Naive thymus-derived CD4-positive, alpha-beta T cell (primary cell): ENCODE measurements around the gene CSRNP2. TPM values are rescaled to one million over a fixed set of nuclear protein-coding genes. Genes with fewer than 3 reads are reported as not detected.

Source experiments
- ATAC-seq: fragments of 150-1000 bp; cut with Tn5 transposase; 2 replicates; pipeline ENCODE4 v1.10.0; 2021; ENCODE audit warnings: mild to moderate bottlenecking, moderate library complexity
- CTCF ChIA-PET: fragments of 350-600 bp; sonication (Branson Sonifier 250); formaldehyde crosslinking; loops from one replicate; lab custom pipeline; 2021; ENCODE audit warnings: antibody characterized with exemption; lab: Charles Lee
- POLR2A ChIA-PET: fragments of 350-600 bp; sonication (Branson Sonifier 250); formaldehyde crosslinking; loops from one replicate; lab custom pipeline; 2021; ENCODE audit warnings: antibody characterized with exemption, inconsistent platforms; lab: Charles Lee
- DNase-seq, 9 donors: peaks; one replicate each; pipeline versions ENCODE4 v3.0.0 to v3.0.0-alpha.2; 2020 to 2022; ENCODE audit warnings: mixed read lengths in 1 of 9
- H3K27ac ChIP-seq: one replicate; pipeline ENCODE4 v1.7.0; 2013; ENCODE audit warnings: mild to moderate bottlenecking, low read depth, low read length, moderate library complexity
- H3K27me3 ChIP-seq, 2 donors: one replicate each; pipeline ENCODE4 v1.7.0; 2013; ENCODE audit warnings: low read length in 2 of 2, mild to moderate bottlenecking in 2 of 2, moderate library complexity in 2 of 2; ENCODE audit not compliant: control insufficient read depth in 2 of 2, insufficient read depth in 2 of 2
- H3K36me3 ChIP-seq, 3 experiments: 1 replicate in 2 of 3; 2 replicates in 1 of 3; pipeline ENCODE4 v1.7.0; 2013; ENCODE audit warnings: low read length in 3 of 3, mild to moderate bottlenecking in 3 of 3, moderate library complexity in 1 of 3; ENCODE audit not compliant: insufficient read depth in 3 of 3, control insufficient read depth in 2 of 3
- H3K4me1 ChIP-seq, 2 donors: one replicate each; pipeline ENCODE4 v1.7.0; 2013; ENCODE audit warnings: low read length in 2 of 2, mild to moderate bottlenecking in 2 of 2, moderate library complexity in 1 of 2; ENCODE audit not compliant: control insufficient read depth in 2 of 2, insufficient read depth in 2 of 2
- H3K4me3 ChIP-seq: 2 replicates; pipeline ENCODE4 v1.7.0; 2013; ENCODE audit warnings: mild to moderate bottlenecking, low read length
- H3K9me3 ChIP-seq, 3 experiments: 1 replicate in 2 of 3; 2 replicates in 1 of 3; pipeline ENCODE4 v1.7.0; 2013; ENCODE audit warnings: low read length in 3 of 3; ENCODE audit not compliant: control insufficient read depth in 2 of 3
- H3K27ac Mint-ChIP-seq, 9 donors: one replicate each; pipeline ENCODE4 v1.8.0; 2020 to 2022; ENCODE audit warnings: mixed read lengths in 9 of 9, mild to moderate bottlenecking in 8 of 9, moderate library complexity in 5 of 9, inconsistent platforms in 2 of 9
- H3K27me3 Mint-ChIP-seq, 5 donors: one replicate each; pipeline ENCODE4 v1.8.0; 2021 to 2022; ENCODE audit warnings: mixed read lengths in 5 of 5, mild to moderate bottlenecking in 1 of 5
- H3K36me3 Mint-ChIP-seq, 5 donors: one replicate each; pipeline ENCODE4 v1.8.0; 2020 to 2022; ENCODE audit warnings: mixed read lengths in 5 of 5, mild to moderate bottlenecking in 3 of 5, inconsistent platforms in 1 of 5
- H3K4me1 Mint-ChIP-seq, 7 donors: one replicate each; pipeline ENCODE4 v1.8.0; 2020 to 2022; ENCODE audit warnings: mixed read lengths in 7 of 7, mild to moderate bottlenecking in 3 of 7, inconsistent platforms in 1 of 7
- H3K4me3 Mint-ChIP-seq, 10 donors: one replicate each; pipeline ENCODE4 v1.8.0; 2020 to 2022; ENCODE audit warnings: mild to moderate bottlenecking in 10 of 10, mixed read lengths in 10 of 10, moderate library complexity in 6 of 10, inconsistent platforms in 2 of 10
- H3K9me3 Mint-ChIP-seq, 11 donors: one replicate each; pipeline ENCODE4 v1.8.0; 2020 to 2022; ENCODE audit warnings: mixed read lengths in 11 of 11, mild to moderate bottlenecking in 4 of 11, inconsistent platforms in 1 of 11, moderate library complexity in 1 of 11
- intact Hi-C, 2 donors: fragments of 100-400 bp; cut with micrococcal nuclease; formaldehyde crosslinking; loops; one replicate each; pipeline ENCODE4 v1.15.1; 2023
- polyA plus RNA-seq, 2 donors: library from polyadenylated mRNA; unstranded; fragments of 300-500 nt; fragmentation: Illumina TruSeq; gene quantifications; one replicate each; pipeline ENCODE4 v1.2.3, GENCODE V29; 2021
- total RNA-seq, 6 experiments: library from RNA in 5 of 6; stranded (reverse) in 5 of 6; gene quantifications; 1 replicate in 5 of 6; 2 replicates in 1 of 6; pipeline ENCODE4 v1.2.3 and lab custom pipeline; 2021 to 2026

CSRNP2 gene
- total and polyA plus RNA-seq, 7 experiments from 2014 or later = 2.7 to 38.7 (median 20.1) TPM

GRCh38 chr12:51033048-51033447, 50.3 kb downstream of the CSRNP2 start:
- H3K36me3 ChIP-seq = no peaks in the 10 kb centered on the region
- POLR2A ChIA-PET = no interaction called here
- ATAC-seq (no peak), DNase-seq (no peak)
- H3K36me3 Mint-ChIP-seq = no peaks in the 10 kb centered on the region
- no peaks in the 10 kb centered on the region for H3K9me3 Mint-ChIP-seq
- H3K4me3 ChIP-seq = no peak overlapping the region
- intact Hi-C loops = no loop called here
- peaks cover 0 to 8% (median 0%) of the 10 kb centered on the region in 5 donors for H3K27me3 Mint-ChIP-seq
- H3K27ac ChIP-seq = no peak overlapping the region
- CTCF ChIA-PET = no interaction called here
- no peak overlapping the region for H3K27ac Mint-ChIP-seq
- no peaks in the 10 kb centered on the region for H3K9me3 ChIP-seq
- peaks cover 2 to 8% (median 3%) of the 10 kb centered on the region in 7 donors for H3K4me1 Mint-ChIP-seq
- H3K4me1 ChIP-seq = no peaks in the 10 kb centered on the region
- no peak overlapping the region for H3K4me3 Mint-ChIP-seq
- H3K27me3 ChIP-seq = no peaks in the 10 kb centered on the region

- Histone ChIP-seq H3K27me3 (no peaks in the 10 kb centered on the region), H3K9me3 (no peaks in the 10 kb centered on the region), H3K4me3 (no peak overlapping the region), H3K36me3 (peaks cover 0 to 4% (median 0%) of the 10 kb centered on the region in 3 experiments), H3K4me1 (peaks cover 6 to 7% of the 10 kb centered on the region in 2 donors), H3K27ac (no peak overlapping the region)
- H3K27me3 Mint-ChIP-seq = peaks cover 0 to 13% (median 0%) of the 10 kb centered on the region in 5 donors
- H3K4me3 Mint-ChIP-seq = peak overlapping the region in 1 of 10 donors; percentile 37
- peaks cover 24 to 40% (median 30%) of the 10 kb centered on the region in 7 donors for H3K4me1 Mint-ChIP-seq
- POLR2A ChIA-PET = interaction anchor here (0.6 to 5.4 kb wide), 4 partner anchors 16 to 265 kb away, joined by 3 to 33 read pairs (median 4); partner anchors contain the start of gene ATF1
- H3K36me3 Mint-ChIP-seq = peaks cover 0 to 4% (median 0%) of the 10 kb centered on the region in 5 donors
- DNase-seq (no peak), ATAC-seq (no peak)
- intact Hi-C loops = loop anchor here (1.0 to 10.0 kb wide), 7 partner anchors 41 to 914 kb away; partner anchors contain the start of genes BIN2 (in 1 of the 2), COX14 (in 1 of the 2) and DAZAP2 (in 1 of the 2)
- H3K9me3 Mint-ChIP-seq = no peaks in the 10 kb centered on the region
- CTCF ChIA-PET = interaction anchor here (0.6 to 3.7 kb wide), 5 partner anchors 17 to 264 kb away, joined by 3 to 25 read pairs (median 4); no protein-coding TSS in a partner anchor
- peak overlapping the region in 1 of 9 donors; percentile 53 for H3K27ac Mint-ChIP-seq
Observed at GRCh38 chr12:51028813-51029150, 54.6 kb downstream of the CSRNP2 start.

- CTCF ChIA-PET = interaction anchor here (0.5 to 3.7 kb wide), 9 partner anchors 16 to 269 kb away, joined by 3 to 25 read pairs (median 4); no protein-coding TSS in a partner anchor
- ATAC-seq = no peak
- Histone ChIP-seq H3K27me3 (no peaks in the 10 kb centered on the region), H3K36me3 (peaks cover 0 to 4% (median 0%) of the 10 kb centered on the region in 3 experiments), H3K4me3 (no peak overlapping the region), H3K27ac (no peak overlapping the region), H3K9me3 (no peaks in the 10 kb centered on the region), H3K4me1 (peaks cover 6 to 9% of the 10 kb centered on the region in 2 donors)
- Mint-ChIP-seq H3K4me3 (peak overlapping the region in 9 of 10 donors; percentile 12 to 82 (median 66)), H3K36me3 (peaks cover 0 to 4% (median 0%) of the 10 kb centered on the region in 5 donors), H3K27ac (peak overlapping the region in 7 of 9 donors; percentile 42 to 97 (median 71)), H3K9me3 (no peaks in the 10 kb centered on the region), H3K27me3 (peaks cover 0 to 13% (median 0%) of the 10 kb centered on the region in 5 donors), H3K4me1 (peaks cover 26 to 45% (median 35%) of the 10 kb centered on the region in 7 donors)
- intact Hi-C loops = loop anchor here (1.0 to 10.0 kb wide), 7 partner anchors 41 to 913 kb away; partner anchors contain the start of genes BIN2 (in 1 of the 2), COX14 (in 1 of the 2) and DAZAP2 (in 1 of the 2)
- DNase-seq = peak in 7 of 9 donors; percentile 18 to 47 (median 33)
- POLR2A ChIA-PET = interaction anchor here (0.6 to 5.4 kb wide), 4 partner anchors 17 to 496 kb away, joined by 3 to 33 read pairs (median 4); partner anchors contain the start of gene ATF1
Observed at GRCh38 chr12:51028126-51028812, 55.1 kb downstream of the CSRNP2 start.

DNA sequence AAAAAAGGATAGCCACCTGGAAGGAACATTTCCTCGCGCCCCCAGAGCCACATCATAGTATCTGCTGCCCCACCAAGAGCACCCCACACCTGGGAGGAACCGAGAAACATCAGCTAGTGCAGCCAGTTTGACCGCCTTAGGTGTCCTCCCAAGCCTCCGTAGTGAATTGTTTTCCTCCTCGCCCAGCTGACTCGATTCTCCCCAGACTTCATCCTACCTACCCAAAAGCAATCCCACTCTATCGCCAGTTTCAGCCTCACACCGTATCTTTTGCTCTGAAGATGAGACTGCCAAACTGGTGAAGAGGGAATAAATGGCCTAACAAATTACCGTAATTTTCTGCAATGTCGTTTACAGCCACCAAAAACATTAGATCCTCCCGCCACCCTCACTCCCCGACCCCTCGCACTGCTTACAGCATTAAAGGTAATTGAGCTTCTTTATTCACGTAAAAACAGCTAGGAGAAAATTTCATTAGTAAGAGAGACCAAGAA, 56.0 kb downstream of the CSRNP2 start:
- Histone ChIP-seq H3K36me3 (peaks cover 0 to 4% (median 0%) of the 10 kb centered on the region in 3 experiments), H3K9me3 (no peaks in the 10 kb centered on the region), H3K27me3 (no peaks in the 10 kb centered on the region), H3K4me1 (peaks cover 9 to 10% of the 10 kb centered on the region in 2 donors), H3K4me3 (no peak overlapping the region), H3K27ac (peak overlapping the region; percentile 80)
- POLR2A ChIA-PET = interaction anchor here (0.6 to 5.4 kb wide), 5 partner anchors 18 to 291 kb away, joined by 4 to 33 read pairs (median 4); partner anchors contain the start of gene ATF1
- DNase-seq = no peak
- Mint-ChIP-seq H3K27ac (peak overlapping the region; percentile 41 to 99 (median 80)), H3K4me1 (peaks cover 30 to 51% (median 41%) of the 10 kb centered on the region in 7 donors), H3K4me3 (peak overlapping the region; percentile 30 to 99 (median 62)), H3K27me3 (peaks cover 0 to 13% (median 0%) of the 10 kb centered on the region in 5 donors), H3K36me3 (peaks cover 0 to 4% (median 0%) of the 10 kb centered on the region in 5 donors), H3K9me3 (no peaks in the 10 kb centered on the region)
- intact Hi-C loops = loop anchor here (5.0 to 10.0 kb wide), 6 partner anchors 40 to 913 kb away; partner anchors contain the start of genes BIN2 (in 1 of the 2), COX14 (in 1 of the 2) and DAZAP2 (in 1 of the 2)
- CTCF ChIA-PET = interaction anchor here (0.6 to 3.7 kb wide), 12 partner anchors 15 to 1222 kb away, joined by 3 to 25 read pairs (median 4); no protein-coding TSS in a partner anchor
- no peak for ATAC-seq

DNA sequence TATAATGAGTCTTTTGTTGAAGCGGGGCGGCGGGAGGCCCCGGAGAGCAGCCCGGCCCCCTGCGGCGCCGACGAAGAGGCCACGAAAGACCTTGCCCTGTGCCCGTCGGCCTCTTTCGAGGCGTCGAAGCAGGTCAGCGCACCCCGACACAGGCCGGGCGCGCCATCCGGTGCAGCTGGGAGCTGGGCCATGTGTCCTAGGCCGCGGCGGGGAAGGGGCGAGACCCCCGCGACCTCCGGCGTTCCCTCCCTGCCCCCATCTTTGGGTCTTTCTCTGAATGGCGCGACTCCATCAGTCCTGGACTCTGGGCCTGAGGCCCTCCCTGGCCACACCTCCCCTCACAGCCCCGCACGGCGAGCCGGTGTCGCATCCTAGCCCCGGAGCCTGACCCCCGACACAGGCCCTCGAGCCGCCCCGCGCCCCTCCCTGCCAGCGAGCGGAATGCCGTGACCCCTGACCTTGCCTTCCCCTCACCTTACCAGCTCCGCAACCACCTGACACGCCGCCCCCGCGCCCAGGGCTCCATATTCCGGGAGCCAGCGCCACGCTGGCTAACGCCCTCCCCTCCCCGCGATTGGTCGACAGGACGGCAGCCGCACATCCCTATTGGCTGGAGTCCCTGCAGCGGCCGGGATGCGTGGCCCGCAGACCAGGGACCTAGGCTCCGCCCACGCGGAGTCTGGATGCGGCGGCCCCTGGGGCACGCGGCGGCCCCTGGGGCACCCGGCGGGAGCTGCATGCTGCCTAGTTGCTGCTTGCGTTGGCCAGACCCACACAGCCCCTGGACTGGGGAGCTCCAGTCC, 57.4 kb downstream of the CSRNP2 start, which contains the start of gene SLC11A2:
SLC11A2 (minus strand) TSS at position 549 of the 803 bp plus-strand sequence. CDS start 15,656 bp downstream, outside the sequence.
- H3K4me1 Mint-ChIP-seq = peaks cover 39 to 65% (median 54%) of the 10 kb centered on the region in 7 donors
- H3K27me3 Mint-ChIP-seq = peaks cover 0 to 13% (median 0%) of the 10 kb centered on the region in 5 donors
- Histone ChIP-seq H3K4me3 (peak within 1 kb of the TSS; percentile 86), H3K36me3 (peaks cover 0 to 4% (median 0%) of the 10 kb centered on the region in 3 experiments), H3K4me1 (peaks cover 14 to 22% of the 10 kb centered on the region in 2 donors), H3K27me3 (no peaks in the 10 kb centered on the region), H3K9me3 (no peaks in the 10 kb centered on the region), H3K27ac (peak within 1 kb of the TSS; percentile 80)
- POLR2A ChIA-PET = interaction anchor here (0.5 to 5.4 kb wide), 21 partner anchors 10 to 742 kb away, joined by 3 to 33 read pairs (median 4); partner anchors contain the start of genes ATF1, CSRNP2, DAZAP2 and LETMD1
- peak within 1 kb of the TSS; percentile 91 to 100 (median 98) for H3K4me3 Mint-ChIP-seq
- no peaks in the 10 kb centered on the region for H3K9me3 Mint-ChIP-seq
- peak within 1 kb of the TSS; percentile 90 to 99 (median 97) for H3K27ac Mint-ChIP-seq
- peaks cover 0 to 4% (median 0%) of the 10 kb centered on the region in 5 donors for H3K36me3 Mint-ChIP-seq
- CTCF ChIA-PET = interaction anchor here (0.8 to 3.7 kb wide), 7 partner anchors 16 to 260 kb away, joined by 3 to 25 read pairs (median 4); no protein-coding TSS in a partner anchor
- intact Hi-C loops = loop anchor here (1.0 to 10.0 kb wide), 16 partner anchors 17 to 911 kb away; partner anchors contain the start of genes ATF1 (in 2 of the 2), CSRNP2 (in 2 of the 2), DAZAP2 (in 2 of the 2) and LETMD1 (in 2 of the 2)
- DNase-seq (peak; percentile 79 to 93 (median 88)), ATAC-seq (peak; percentile 96)
